ENCODE results near the gene EXD1.

EXD1 gene

DNA sequence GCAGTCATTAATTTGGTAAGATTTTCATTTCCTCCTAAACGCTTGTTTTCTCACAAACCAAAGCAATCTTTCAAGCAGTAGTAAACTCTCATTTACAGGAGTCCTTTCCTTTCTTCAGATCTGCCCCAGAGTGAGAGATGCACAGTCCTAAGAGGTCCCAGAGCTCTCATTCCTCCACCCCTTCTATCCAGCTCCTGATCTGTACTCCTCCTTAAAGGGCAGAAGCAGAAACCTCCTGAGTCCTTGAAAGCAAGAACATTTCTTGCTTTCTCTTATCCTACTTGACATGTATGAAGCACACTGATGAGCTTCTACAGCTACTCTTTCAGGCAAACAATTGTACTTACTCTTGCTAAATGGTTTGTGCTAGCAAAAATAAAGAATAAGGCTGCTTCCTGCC, 11.7 kb downstream of the EXD1 start:
- TF ChIP-seq CTCF (IDR thresholded peaks at IDR 0.05; ENCODE audit: unreplicated experiment in 3 of 3), result no peak
- Mint-ChIP-seq H3K36me3 (ENCODE audit: low read depth) (no peaks in the 10 kb centered on the region), H3K27me3 (ENCODE audit: low read depth) (peaks cover 42% of the 10 kb centered on the region), H3K4me1 (no peaks in the 10 kb centered on the region), H3K9me3 (no peaks in the 10 kb centered on the region), H3K4me3 (no peak overlapping the region), H3K27ac (no peak overlapping the region)

GRCh38 chr15:41215708-41216107, 14.8 kb downstream of the EXD1 start:
- Mint-ChIP-seq H3K27ac (no peak overlapping the region), H3K36me3 (ENCODE audit: low read depth) (no peaks in the 10 kb centered on the region)
- no peak for TF ChIP-seq CTCF (IDR thresholded peaks at IDR 0.05; ENCODE audit: unreplicated experiment in 3 of 3)

GRCh38 chr15:41207687-41208448, 22.7 kb downstream of the EXD1 start:
- Mint-ChIP-seq H3K9me3 (no peaks in the 10 kb centered on the region), H3K4me3 (no peak overlapping the region), H3K27ac (no peak overlapping the region), H3K27me3 (ENCODE audit: low read depth) (peaks cover 3% of the 10 kb centered on the region), H3K36me3 (ENCODE audit: low read depth) (no peaks in the 10 kb centered on the region), H3K4me1 (no peaks in the 10 kb centered on the region)
- TF ChIP-seq CTCF (IDR thresholded peaks at IDR 0.05; ENCODE audit: unreplicated experiment in 3 of 3), result no peak

More at GRCh38 chr15:41215708-41216107, 14.8 kb downstream of the EXD1 start:
- no peaks in the 10 kb centered on the region for H3K4me1 Mint-ChIP-seq
- no peaks in the 10 kb centered on the region for H3K9me3 Mint-ChIP-seq
- peaks cover 36% of the 10 kb centered on the region for H3K27me3 Mint-ChIP-seq (ENCODE audit: low read depth)
- H3K4me3 Mint-ChIP-seq, result no peak overlapping the region

GRCh38 chr15:41205315-41205714, 25.2 kb downstream of the EXD1 start:
- H3K4me3 Mint-ChIP-seq, result no peak overlapping the region
- no peak for TF ChIP-seq CTCF (IDR thresholded peaks at IDR 0.05; ENCODE audit: unreplicated experiment in 3 of 3)
- H3K9me3 Mint-ChIP-seq, result no peaks in the 10 kb centered on the region
- H3K4me1 Mint-ChIP-seq, result no peaks in the 10 kb centered on the region
- peaks cover 3% of the 10 kb centered on the region for H3K27me3 Mint-ChIP-seq (ENCODE audit: low read depth)
- no peak overlapping the region for H3K27ac Mint-ChIP-seq
- H3K36me3 Mint-ChIP-seq (ENCODE audit: low read depth), result no peaks in the 10 kb centered on the region

GRCh38 chr15:41203395-41203794, 27.2 kb downstream of the EXD1 start:
- Mint-ChIP-seq H3K4me1 (no peaks in the 10 kb centered on the region), H3K36me3 (ENCODE audit: low read depth) (no peaks in the 10 kb centered on the region), H3K4me3 (no peak overlapping the region), H3K27ac (no peak overlapping the region), H3K9me3 (no peaks in the 10 kb centered on the region), H3K27me3 (ENCODE audit: low read depth) (peaks cover 3% of the 10 kb centered on the region)
- TF ChIP-seq CTCF (IDR thresholded peaks at IDR 0.05; ENCODE audit: unreplicated experiment in 3 of 3), result no peak

DNA sequence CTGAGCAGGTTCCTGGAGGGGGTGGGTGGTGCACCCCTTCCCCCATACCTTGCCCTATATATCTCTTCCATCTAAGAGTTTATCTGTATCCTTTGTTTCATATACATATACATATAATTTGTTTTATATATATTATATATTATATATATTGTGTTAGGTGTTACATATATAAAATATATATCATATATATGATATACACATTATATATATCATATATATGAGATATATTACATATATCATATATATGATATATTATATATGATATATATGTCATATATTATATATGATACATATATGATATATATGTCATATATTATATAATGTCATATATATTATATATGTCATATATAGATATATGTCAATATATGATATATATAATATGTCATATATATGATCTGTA, 31.1 kb downstream of the EXD1 start:
- Mint-ChIP-seq H3K9me3 (no peaks in the 10 kb centered on the region), H3K36me3 (ENCODE audit: low read depth) (no peaks in the 10 kb centered on the region), H3K27me3 (ENCODE audit: low read depth) (no peaks in the 10 kb centered on the region), H3K4me1 (no peaks in the 10 kb centered on the region), H3K4me3 (no peak overlapping the region), H3K27ac (no peak overlapping the region)
- no peak for TF ChIP-seq CTCF (IDR thresholded peaks at IDR 0.05; ENCODE audit: unreplicated experiment in 3 of 3)
